Stomach (tissue), 9 donors: ENCODE measurements around the gene RUBCN. TPM values are rescaled to one million over a fixed set of nuclear protein-coding genes. Genes with fewer than 3 reads are reported as not detected.

ENCODE experiments used
- DNase-seq, 2 donors: peaks; one replicate each; pipeline versions ENCODE4 v3.0.0 to v3.0.0-alpha.2; 2013 to 2019
- H3K27ac ChIP-seq, 5 donors: fragments of 200-600 bp in 4 of 5; sonication (generic) in 4 of 5; one replicate each; pipeline ENCODE4 v1.5.1; 2013 to 2019; ENCODE audit warnings: mild to moderate bottlenecking in 1 of 5, moderate library complexity in 1 of 5
- H3K27me3 ChIP-seq, 3 donors: fragments of 200-600 bp; sonication (generic); one replicate each; pipeline ENCODE4 v1.5.1; 2017 to 2019; ENCODE audit warnings: mixed run types in 1 of 3
- H3K36me3 ChIP-seq, 4 donors: fragments of 200-600 bp; sonication (generic); 1 replicate in 3 of 4; 2 replicates in 1 of 4; pipeline ENCODE4 v1.5.1; 2016 to 2019
- H3K4me1 ChIP-seq, 4 donors: fragments of 200-600 bp; sonication (generic); one replicate each; pipeline ENCODE4 v1.5.1; 2016 to 2019
- H3K4me3 ChIP-seq, 4 donors: fragments of 200-600 bp; sonication (generic) in 3 of 4; one replicate each; pipeline ENCODE4 v1.5.1; 2016 to 2019; ENCODE audit warnings: mild to moderate bottlenecking in 1 of 4
- H3K9me3 ChIP-seq, 4 donors: fragments of 200-600 bp; sonication (generic); one replicate each; pipeline ENCODE4 v1.5.1; 2016 to 2019
- CTCF ChIP-seq, 7 experiments: fragments of 450-650 bp in 4 of 7; fragments of 200-600 bp in 3 of 7; sonication (generic) in 3 of 7; IDR thresholded peaks; one replicate each; pipeline ENCODE4 v1.5.1; 2016 to 2019; ENCODE audit warnings: antibody characterized with exemption in 7 of 7, control low read depth in 2 of 7, mild to moderate bottlenecking in 1 of 7
- EP300 ChIP-seq: sonication (generic); formaldehyde crosslinking; IDR thresholded peaks from one replicate; pipeline ENCODE4 v1.6.1; 2017; ENCODE audit warnings: antibody characterized with exemption
- POLR2A ChIP-seq, 4 donors: fragments of 450-650 bp; IDR thresholded peaks; one replicate each; pipeline ENCODE4 v1.6.1; 2016; ENCODE audit warnings: antibody characterized with exemption in 4 of 4, control low read depth in 2 of 4, mild to moderate bottlenecking in 1 of 4, moderate library complexity in 1 of 4
- POLR2AphosphoS5 ChIP-seq, 3 donors: sonication (generic); formaldehyde crosslinking; IDR thresholded peaks; one replicate each; pipeline ENCODE4 v1.6.1; 2016; ENCODE audit warnings: antibody characterized with exemption in 3 of 3
- WGBS, 5 donors: extraction: QIAGEN DNeasy Blood & Tissue Kit in 3 of 5; methylation state at CpG; one replicate each; pipeline versions ENCODE4 v1.1.5 to v1.1.7; 2013 to 2018; 5-methylcytosine and 5-hydroxymethylcytosine counted together
- intact Hi-C: fragments of 100-400 bp; cut with DNase I; formaldehyde crosslinking; loops from one replicate; pipeline ENCODE4 v1.15.1; 2023; ENCODE audit warnings: low total_unique reads
- polyA plus RNA-seq, 3 donors: library from polyadenylated mRNA; stranded (reverse); fragments of 200-250 nt; gene quantifications; one replicate each; pipeline ENCODE4 v1.2.3, GENCODE V29; 2013
- total RNA-seq, 5 donors: library from RNA; depleted of rRNA; stranded (reverse); fragments of >200 nt; gene quantifications; one replicate each; pipeline versions ENCODE4 v1.1.0 to v1.2.3, GENCODE V29; 2014 to 2016
- donor health status: healthy with polysubstance abuse.
- donor health status: Bipolar disorder and iron deficiency.
- donor health status: healthy.

The RUBCN gene
- total and polyA plus RNA-seq, 8 donors: 5.4 to 96.8 (median 31.1) TPM

- no peak for TF ChIP-seq EP300
- TF ChIP-seq CTCF (IDR thresholded peaks at IDR 0.05): no peak
- TF ChIP-seq POLR2A (IDR thresholded peaks at IDR 0.05): no peak
- TF ChIP-seq POLR2AphosphoS5 (IDR thresholded peaks at IDR 0.05): no peak
- Histone ChIP-seq H3K27me3 (no peaks in the 10 kb centered on the region), H3K36me3 (peaks cover 19 to 94% (median 79%) of the 10 kb centered on the region in 4 donors), H3K27ac (no peak overlapping the region), H3K9me3 (no peaks in the 10 kb centered on the region), H3K4me1 (peaks cover 0 to 4% (median 1%) of the 10 kb centered on the region in 4 donors), H3K4me3 (no peak overlapping the region)
- intact Hi-C loops: no loop called here
- DNase-seq: no peak
These were observed 25.1 kb upstream of the RUBCN start for GRCh38 chr3:197761784-197762183.

- WGBS, 5 donors: 93 to 95% (median 94%) methylated on average over 4 of the region's 4 CpGs
- Histone ChIP-seq H3K27ac (no peak overlapping the region), H3K9me3 (no peaks in the 10 kb centered on the region), H3K27me3 (no peaks in the 10 kb centered on the region), H3K4me3 (no peak overlapping the region), H3K36me3 (peaks cover 16 to 63% (median 50%) of the 10 kb centered on the region in 4 donors), H3K4me1 (peaks cover 0 to 28% (median 9%) of the 10 kb centered on the region in 4 donors)
- no peak for TF ChIP-seq CTCF (IDR thresholded peaks at IDR 0.05)
- no peak for TF ChIP-seq POLR2A (IDR thresholded peaks at IDR 0.05)
- TF ChIP-seq EP300: no peak
- TF ChIP-seq POLR2AphosphoS5 (IDR thresholded peaks at IDR 0.05): no peak
- intact Hi-C loops: no loop called here
- no peak for DNase-seq
These were observed 21.8 kb upstream of the RUBCN start for GRCh38 chr3:197758512-197758911.

GRCh38 chr3:197756704-197757103, 20.0 kb upstream of the RUBCN start:
- peaks cover 10 to 46% (median 25%) of the 10 kb centered on the region in 4 donors for H3K4me1 ChIP-seq
- no peak overlapping the region for H3K4me3 ChIP-seq
- H3K9me3 ChIP-seq: no peaks in the 10 kb centered on the region
- 65 to 80% (median 74%) methylated on average over 3 of the region's 3 CpGs for WGBS, 5 donors
- H3K27me3 ChIP-seq: no peaks in the 10 kb centered on the region
- H3K36me3 ChIP-seq: peaks cover 2 to 45% (median 32%) of the 10 kb centered on the region in 4 donors
- no peak for DNase-seq
- H3K27ac ChIP-seq: no peak overlapping the region
- TF ChIP-seq CTCF (IDR thresholded peaks at IDR 0.05): no peak
- intact Hi-C loops: no loop called here

GRCh38 chr3:197753263-197753662, 16.6 kb upstream of the RUBCN start:
- peaks cover 0 to 19% (median 14%) of the 10 kb centered on the region in 4 donors for H3K36me3 ChIP-seq
- intact Hi-C loops: no loop called here
- H3K27me3 ChIP-seq: no peaks in the 10 kb centered on the region
- no peaks in the 10 kb centered on the region for H3K9me3 ChIP-seq
- peak in 1 of 7 experiments; percentile 14 for TF ChIP-seq CTCF (IDR thresholded peaks at IDR 0.05)
- TF ChIP-seq POLR2A (IDR thresholded peaks at IDR 0.05): no peak
- TF ChIP-seq POLR2AphosphoS5 (IDR thresholded peaks at IDR 0.05): no peak
- H3K27ac ChIP-seq: no peak overlapping the region
- 86 to 95% (median 93%) methylated on average over 3 of the region's 3 CpGs for WGBS, 5 donors
- peaks cover 19 to 69% (median 43%) of the 10 kb centered on the region in 4 donors for H3K4me1 ChIP-seq
- no peak overlapping the region for H3K4me3 ChIP-seq
- no peak for DNase-seq
